BJ (cell line): Measurements from ENCODE around the gene ARL8B. TPM values are rescaled to one million over a fixed set of nuclear protein-coding genes. Genes with fewer than 3 reads are reported as not detected.

Experiments used
- CTCF ChIA-PET: fragments of 350-600 bp; formaldehyde crosslinking; extraction: SDS; loops from one replicate; lab custom pipeline; 2021; ENCODE audit warnings: antibody characterized with exemption, inconsistent platforms; lab: Yijun Ruan, JAX
- POLR2A ChIA-PET: fragments of 300-600 bp; sonication (Branson Sonifier 250); formaldehyde crosslinking; extraction: SDS; loops from one replicate; lab custom pipeline; 2021; ENCODE audit warnings: antibody characterized with exemption; lab: Charles Lee
- DNase-seq: peaks from one replicate; pipeline ENCODE4 v3.0.0-alpha.2; 2011; ENCODE audit warnings: low read depth
- H3K27me3 ChIP-seq: 2 replicates; pipeline ENCODE4 v1.6.0; 2011; ENCODE audit warnings: low read length; ENCODE audit not compliant: control insufficient read depth, insufficient read depth
- H3K36me3 ChIP-seq: 2 replicates; pipeline ENCODE4 v1.5.1; 2011; ENCODE audit warnings: low read length; ENCODE audit not compliant: control insufficient read depth, insufficient read depth
- H3K4me3 ChIP-seq: 2 replicates; pipeline ENCODE4 v1.5.1; 2011; ENCODE audit warnings: low read depth, mild to moderate bottlenecking, control low read depth, low read length
- CTCF ChIP-seq: IDR thresholded peaks from 2 replicates; pipeline ENCODE4 v1.5.1; 2011; ENCODE audit warnings: low read depth, mild to moderate bottlenecking, control low read depth, inconsistent platforms, low read length, moderate library complexity; ENCODE audit not compliant: insufficient read depth
- polyA plus RNA-seq: library from polyadenylated mRNA; depleted of rRNA; stranded (reverse); fragments of >200 nt; gene quantifications from 2 replicates; pipeline ENCODE4 v1.2.3, GENCODE V29; 2011

ARL8B gene
- polyA plus RNA-seq, 1 experiment, result 20.3 TPM

GRCh38 chr3:5133239-5134018 is 11.3 kb downstream of the ARL8B start:
- ChIA-PET POLR2A (no interaction called here), CTCF (interaction anchor here (1.9 kb wide), 1 partner anchor 12 kb away, joined by 6 read pairs; no protein-coding TSS in a partner anchor)
- no peak for DNase-seq
- no peaks in the 10 kb centered on the region for H3K27me3 ChIP-seq
- H3K36me3 ChIP-seq, result no peaks in the 10 kb centered on the region
- H3K4me3 ChIP-seq, result no peak overlapping the region
- no peak for TF ChIP-seq CTCF

GRCh38 chr3:5134019-5134391 is 11.9 kb downstream of the ARL8B start:
- CTCF ChIA-PET, result no interaction called here
- DNase-seq, result no peak

GRCh38 chr3:5134499-5134898 is 12.4 kb downstream of the ARL8B start:
- H3K27me3 ChIP-seq, result no peaks in the 10 kb centered on the region
- CTCF ChIA-PET, result interaction anchor here (0.7 kb wide), 1 partner anchor 206 kb away, joined by 3 read pairs; no protein-coding TSS in a partner anchor
- DNase-seq, result no peak
- TF ChIP-seq CTCF, result no peak
- H3K36me3 ChIP-seq, result no peaks in the 10 kb centered on the region
- POLR2A ChIA-PET, result no interaction called here
- H3K4me3 ChIP-seq, result no peak overlapping the region

More at GRCh38 chr3:5134019-5134391, 11.9 kb downstream of the ARL8B start:
- TF ChIP-seq CTCF, result no peak
- H3K4me3 ChIP-seq, result no peak overlapping the region
- H3K27me3 ChIP-seq, result no peaks in the 10 kb centered on the region
- no peaks in the 10 kb centered on the region for H3K36me3 ChIP-seq
- POLR2A ChIA-PET, result no interaction called here

- CTCF ChIA-PET, result interaction anchor here (0.8 to 2.6 kb wide), 3 partner anchors 11 to 20 kb away, joined by 3 to 13 read pairs (median 3); no protein-coding TSS in a partner anchor
- POLR2A ChIA-PET, result no interaction called here
- Histone ChIP-seq H3K27me3 (no peaks in the 10 kb centered on the region), H3K36me3 (no peaks in the 10 kb centered on the region), H3K4me3 (no peak overlapping the region)
- peak; percentile 34 for TF ChIP-seq CTCF
- DNase-seq, result no peak
Observed at GRCh38 chr3:5136211-5136918, 14.3 kb downstream of the ARL8B start.

- no peak for DNase-seq
- CTCF ChIA-PET, result interaction anchor here (0.8 to 2.6 kb wide), 2 partner anchors 12 to 16 kb away, joined by 3 to 13 read pairs; no protein-coding TSS in a partner anchor
- POLR2A ChIA-PET, result no interaction called here
- Histone ChIP-seq H3K27me3 (no peaks in the 10 kb centered on the region), H3K36me3 (no peaks in the 10 kb centered on the region), H3K4me3 (no peak overlapping the region)
- no peak for TF ChIP-seq CTCF
Observed at GRCh38 chr3:5136919-5137429, 14.9 kb downstream of the ARL8B start.
